Mucosa of stomach (tissue), 1 donor: ENCODE results near the gene FPR1.

ENCODE experiments used
- H3K27me3 ChIP-seq: one replicate; pipeline ENCODE4 v1.7.0; 2013; ENCODE audit warnings: mild to moderate bottlenecking, low read length; ENCODE audit not compliant: control insufficient read depth, insufficient read depth
- H3K36me3 ChIP-seq: one replicate; pipeline ENCODE4 v1.7.0; 2013; ENCODE audit warnings: low read length; ENCODE audit not compliant: control insufficient read depth, insufficient read depth
- H3K4me1 ChIP-seq: one replicate; pipeline ENCODE4 v1.7.0; 2013; ENCODE audit warnings: mild to moderate bottlenecking, low read length; ENCODE audit not compliant: control insufficient read depth, insufficient read depth
- H3K4me3 ChIP-seq: one replicate; pipeline ENCODE4 v1.7.0; 2013; ENCODE audit warnings: low read length
- H3K9ac ChIP-seq: one replicate; pipeline ENCODE4 v1.7.0; 2013; ENCODE audit warnings: mild to moderate bottlenecking, low read length, moderate library complexity
- H3K9me3 ChIP-seq: one replicate; pipeline ENCODE4 v1.7.0; 2013; ENCODE audit warnings: mild to moderate bottlenecking, low read length, moderate library complexity; ENCODE audit not compliant: control insufficient read depth
- donor health status: Pancreatic carcinoma.

The FPR1 gene

DNA sequence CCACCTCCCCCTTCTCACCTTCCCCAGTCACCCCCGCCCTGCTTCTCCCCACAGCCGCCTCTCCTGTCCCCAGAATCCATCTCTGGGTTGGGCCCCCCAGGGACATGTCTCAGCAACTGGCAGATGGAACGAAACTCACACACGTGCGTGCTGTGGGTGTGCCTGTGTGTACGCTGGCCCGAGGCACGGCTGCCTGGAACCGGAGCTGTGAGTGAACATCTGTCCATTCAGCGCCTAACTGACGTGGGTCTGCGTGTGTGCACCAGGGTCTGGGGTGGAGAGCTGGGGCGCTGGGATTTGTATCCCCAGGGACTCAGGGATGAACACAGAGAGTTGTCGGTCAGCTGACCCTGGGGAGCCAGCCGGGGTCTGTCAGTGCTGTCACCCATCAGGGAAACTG is 27.1 kb downstream of the FPR1 start:
- Histone ChIP-seq H3K36me3 (no peaks in the 10 kb centered on the region), H3K4me1 (no peaks in the 10 kb centered on the region), H3K9me3 (no peaks in the 10 kb centered on the region), H3K4me3 (no peak overlapping the region), H3K9ac (no peak overlapping the region), H3K27me3 (peaks cover 30% of the 10 kb centered on the region)

DNA sequence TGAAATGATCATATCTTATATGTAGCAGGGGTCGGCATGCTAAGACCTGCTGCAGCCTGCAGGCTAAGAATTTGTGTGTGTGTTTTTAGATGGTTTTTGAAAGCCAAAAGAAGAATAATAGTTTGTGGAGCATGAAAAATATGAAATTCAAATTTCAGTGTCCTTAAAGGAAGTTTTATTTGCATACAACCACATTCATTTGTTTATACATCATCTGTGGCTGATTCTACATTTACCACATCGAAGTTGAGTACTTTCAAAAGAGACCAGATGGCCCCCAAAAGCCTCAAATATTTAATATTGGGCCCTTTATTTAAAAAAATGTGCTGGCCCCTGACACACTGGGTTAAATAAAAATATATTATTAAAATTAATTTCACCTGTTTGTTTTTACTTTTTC is 29.2 kb downstream of the FPR1 start:
- Histone ChIP-seq H3K36me3 (no peaks in the 10 kb centered on the region), H3K4me3 (no peak overlapping the region), H3K9me3 (no peaks in the 10 kb centered on the region), H3K9ac (no peak overlapping the region), H3K4me1 (no peaks in the 10 kb centered on the region), H3K27me3 (peaks cover 38% of the 10 kb centered on the region)

DNA sequence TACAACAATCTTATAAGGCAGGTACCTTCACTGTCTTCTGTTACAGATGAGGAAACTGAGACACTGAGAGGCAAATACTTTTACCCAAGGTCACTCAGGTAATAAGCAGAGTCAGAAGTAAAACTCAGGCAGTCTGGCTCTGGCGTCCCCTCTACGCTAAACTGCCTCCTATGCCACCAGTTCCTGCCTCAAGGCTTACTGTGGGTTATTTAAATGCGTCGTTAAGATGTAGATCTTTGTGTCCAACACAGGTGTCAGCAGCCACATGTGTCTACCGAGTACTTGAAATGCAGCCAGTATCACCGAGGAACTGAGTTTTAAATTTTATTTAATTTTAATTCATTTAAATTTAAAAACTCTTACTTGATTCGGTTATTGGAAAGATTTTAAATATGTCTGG is 29.8 kb downstream of the FPR1 start:
- H3K36me3 ChIP-seq: no peaks in the 10 kb centered on the region
- H3K9ac ChIP-seq: no peak overlapping the region
- H3K4me1 ChIP-seq: no peaks in the 10 kb centered on the region
- peaks cover 38% of the 10 kb centered on the region for H3K27me3 ChIP-seq
- H3K4me3 ChIP-seq: no peak overlapping the region
- no peaks in the 10 kb centered on the region for H3K9me3 ChIP-seq

DNA sequence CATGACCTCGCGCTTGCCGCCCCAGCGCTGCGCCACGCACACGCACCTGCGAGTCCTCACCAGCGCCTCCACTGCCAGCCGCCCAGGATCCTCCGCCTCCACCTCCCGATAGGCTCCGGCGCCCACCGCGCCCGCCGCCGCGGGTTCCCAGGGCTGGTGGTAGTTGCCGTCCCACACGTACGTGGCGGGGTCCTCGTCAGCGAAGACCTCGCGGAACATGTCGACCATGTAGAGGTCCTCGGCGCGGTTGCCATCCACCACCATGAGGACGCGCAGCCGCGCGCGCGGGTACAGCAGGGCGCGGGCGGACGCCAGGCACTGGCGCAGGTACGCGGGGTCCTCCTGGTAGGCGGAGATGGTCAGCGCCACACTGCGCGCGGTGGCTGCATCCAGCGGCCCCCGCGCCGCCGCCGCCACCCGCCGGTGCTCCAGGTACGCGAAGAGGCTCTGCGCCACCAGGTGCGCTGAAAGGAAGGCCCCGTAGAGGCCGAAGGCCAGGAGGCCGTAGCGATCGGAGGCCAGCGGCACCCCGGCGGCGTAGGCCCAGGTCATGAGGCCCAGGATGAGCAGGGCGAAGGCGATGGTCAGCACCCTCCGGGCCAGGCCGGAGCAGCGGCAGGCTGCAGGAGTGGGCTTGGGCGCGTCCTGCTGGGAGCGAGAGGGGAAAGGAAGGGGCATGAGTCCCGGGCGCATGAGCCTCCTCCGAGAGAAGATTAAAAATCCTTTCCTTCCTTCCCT is 32.3 kb downstream of the FPR1 start:
- Histone ChIP-seq H3K4me1 (no peaks in the 10 kb centered on the region), H3K27me3 (peaks cover 28% of the 10 kb centered on the region), H3K9me3 (no peaks in the 10 kb centered on the region), H3K4me3 (no peak overlapping the region), H3K9ac (no peak overlapping the region), H3K36me3 (no peaks in the 10 kb centered on the region)

DNA sequence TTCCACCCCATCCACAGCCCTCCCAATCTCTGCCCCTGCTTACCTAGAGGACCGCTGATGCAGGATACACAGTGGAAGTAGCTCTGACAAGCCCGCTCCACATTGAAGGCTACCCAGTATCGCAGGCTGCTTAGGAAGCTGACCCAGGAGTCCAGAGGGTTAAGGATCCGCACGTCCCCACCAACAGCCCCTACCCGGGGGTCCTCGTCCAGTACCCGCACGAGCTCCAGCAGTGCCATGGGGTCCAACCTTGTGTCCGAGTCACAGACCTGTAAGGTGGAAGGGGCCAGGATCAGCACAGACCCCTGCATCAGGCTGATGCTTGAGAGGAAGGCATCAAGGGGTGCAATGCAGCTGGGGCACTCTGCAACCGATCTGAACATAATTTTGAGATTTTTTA is 34.8 kb downstream of the FPR1 start:
- H3K9me3 ChIP-seq: no peaks in the 10 kb centered on the region
- no peak overlapping the region for H3K9ac ChIP-seq
- H3K4me3 ChIP-seq: no peak overlapping the region
- H3K36me3 ChIP-seq: no peaks in the 10 kb centered on the region
- H3K4me1 ChIP-seq: no peaks in the 10 kb centered on the region
- peaks cover 24% of the 10 kb centered on the region for H3K27me3 ChIP-seq

DNA sequence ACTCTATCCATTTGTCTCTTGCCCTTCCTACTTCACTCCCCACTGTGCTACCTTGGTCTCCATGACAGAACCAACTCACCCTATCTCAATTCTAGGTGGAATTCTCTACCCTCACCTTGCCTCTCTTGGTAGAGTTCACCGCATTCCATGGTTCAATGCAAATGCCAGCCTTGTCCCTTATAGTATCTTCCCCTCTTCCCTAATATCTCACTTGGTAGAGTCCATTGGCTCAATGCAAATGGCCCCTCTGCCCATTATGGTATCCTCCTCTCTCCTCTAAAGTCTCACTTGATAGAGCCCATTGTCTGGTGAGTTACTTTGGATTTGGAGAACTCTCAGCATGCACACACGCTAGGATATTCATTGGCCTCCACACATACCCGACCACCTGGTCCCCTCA is 35.8 kb downstream of the FPR1 start:
- H3K27me3 ChIP-seq: peaks cover 20% of the 10 kb centered on the region
- H3K4me1 ChIP-seq: no peaks in the 10 kb centered on the region
- H3K36me3 ChIP-seq: no peaks in the 10 kb centered on the region
- no peak overlapping the region for H3K9ac ChIP-seq
- H3K4me3 ChIP-seq: no peak overlapping the region
- no peaks in the 10 kb centered on the region for H3K9me3 ChIP-seq

DNA sequence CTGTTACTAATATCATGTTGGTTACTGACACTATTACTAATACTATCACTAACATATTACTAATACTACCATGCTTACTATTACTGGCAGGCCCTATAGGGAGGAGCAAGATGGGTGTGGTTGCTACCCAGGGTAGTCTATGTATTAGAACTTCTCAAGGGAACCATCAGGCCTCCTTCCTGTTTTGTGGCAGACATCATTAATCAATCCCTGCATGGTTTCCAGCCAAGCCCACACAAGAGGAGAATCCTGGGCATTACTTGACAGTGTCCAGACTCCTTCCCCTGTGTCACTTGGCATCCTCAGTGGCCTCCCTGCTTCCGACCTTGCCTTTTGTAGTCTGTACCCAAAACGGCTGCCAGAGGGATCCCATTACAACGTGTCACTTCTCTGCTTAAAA is 36.8 kb downstream of the FPR1 start:
- no peaks in the 10 kb centered on the region for H3K4me1 ChIP-seq
- H3K9me3 ChIP-seq: no peaks in the 10 kb centered on the region
- no peak overlapping the region for H3K4me3 ChIP-seq
- no peak overlapping the region for H3K9ac ChIP-seq
- peaks cover 11% of the 10 kb centered on the region for H3K27me3 ChIP-seq
- H3K36me3 ChIP-seq: no peaks in the 10 kb centered on the region

DNA sequence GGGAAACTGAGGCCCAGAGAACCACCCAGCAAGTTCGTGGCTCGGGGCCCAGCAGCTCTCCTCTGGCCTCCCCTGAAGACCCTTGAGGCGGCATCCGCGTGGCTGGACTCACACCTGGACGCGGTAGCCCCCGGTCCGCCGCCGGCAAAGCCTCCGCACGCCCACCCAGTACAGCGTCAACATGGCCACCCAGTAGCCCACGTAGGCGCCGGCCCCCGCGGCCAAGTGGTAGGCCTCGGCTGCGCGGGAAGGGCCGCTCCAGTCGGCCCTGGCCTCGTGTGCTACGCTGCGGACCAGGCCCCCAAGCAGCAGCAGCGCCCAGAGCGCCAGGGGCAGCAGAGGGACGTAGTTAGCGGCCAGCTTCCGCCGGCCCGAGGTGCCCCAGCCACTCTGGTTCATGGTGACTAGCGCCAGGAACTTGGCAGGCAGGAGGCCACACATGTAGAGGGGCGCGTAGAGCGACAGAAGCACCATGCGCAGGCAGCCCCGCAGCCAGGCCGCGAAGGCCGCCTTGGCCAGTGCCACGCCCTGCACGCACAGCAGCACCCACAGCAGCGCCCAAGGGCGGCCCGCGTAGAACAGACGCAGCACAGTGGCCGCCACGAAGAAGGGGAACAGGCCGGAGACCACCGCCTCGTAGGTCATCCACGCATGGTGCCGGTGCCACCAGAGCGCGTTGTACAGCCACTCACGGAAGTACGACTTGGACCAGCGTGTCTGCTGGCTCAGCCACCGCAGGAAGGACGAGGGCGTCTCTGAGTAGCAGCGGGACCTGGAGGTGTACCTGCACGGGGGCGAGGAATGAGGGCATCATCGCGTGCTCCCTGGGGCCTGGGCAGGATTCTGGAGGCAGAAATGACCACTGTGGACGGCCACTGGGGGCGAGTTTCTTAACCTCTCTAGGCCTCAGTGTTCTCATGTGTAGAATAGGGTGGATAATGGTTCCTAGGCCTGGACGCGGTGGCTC is 38.1 kb downstream of the FPR1 start:
- no peaks in the 10 kb centered on the region for H3K4me1 ChIP-seq
- no peaks in the 10 kb centered on the region for H3K36me3 ChIP-seq
- H3K27me3 ChIP-seq: no peaks in the 10 kb centered on the region
- no peak overlapping the region for H3K4me3 ChIP-seq
- H3K9me3 ChIP-seq: no peaks in the 10 kb centered on the region
- no peak overlapping the region for H3K9ac ChIP-seq

DNA sequence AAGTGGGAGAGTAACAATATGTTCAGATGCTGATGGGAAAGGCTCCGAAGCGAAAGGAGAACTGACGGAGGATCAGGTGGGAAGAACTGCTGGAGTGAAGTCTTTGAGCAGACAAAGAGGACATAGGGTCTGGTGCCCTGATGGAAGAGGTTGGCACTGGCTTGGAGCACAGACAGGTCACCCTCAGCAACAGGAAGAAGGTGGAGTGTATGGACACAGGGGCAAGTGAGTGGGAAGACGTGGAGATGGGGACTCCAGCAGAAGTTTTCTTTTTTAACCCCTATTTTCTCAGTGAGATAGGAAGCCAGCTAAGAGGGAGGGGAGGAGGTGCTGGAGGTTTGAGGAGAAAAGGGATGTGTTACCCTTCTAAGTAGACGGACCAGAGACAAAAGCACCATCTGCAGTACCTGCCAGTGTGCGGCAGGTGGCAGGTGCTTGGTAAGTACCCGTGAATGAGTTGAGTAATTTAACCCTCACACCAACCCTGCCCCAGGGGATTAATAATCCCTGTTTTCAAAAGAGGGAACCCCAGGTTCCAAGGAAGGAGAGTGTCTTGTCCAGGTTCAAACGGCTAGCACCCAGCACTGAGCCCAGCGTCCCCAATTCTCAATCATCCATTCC is 39.1 kb downstream of the FPR1 start:
- H3K4me3 ChIP-seq: no peak overlapping the region
- no peaks in the 10 kb centered on the region for H3K36me3 ChIP-seq
- no peaks in the 10 kb centered on the region for H3K4me1 ChIP-seq
- no peaks in the 10 kb centered on the region for H3K27me3 ChIP-seq
- no peaks in the 10 kb centered on the region for H3K9me3 ChIP-seq
- H3K9ac ChIP-seq: no peak overlapping the region

DNA sequence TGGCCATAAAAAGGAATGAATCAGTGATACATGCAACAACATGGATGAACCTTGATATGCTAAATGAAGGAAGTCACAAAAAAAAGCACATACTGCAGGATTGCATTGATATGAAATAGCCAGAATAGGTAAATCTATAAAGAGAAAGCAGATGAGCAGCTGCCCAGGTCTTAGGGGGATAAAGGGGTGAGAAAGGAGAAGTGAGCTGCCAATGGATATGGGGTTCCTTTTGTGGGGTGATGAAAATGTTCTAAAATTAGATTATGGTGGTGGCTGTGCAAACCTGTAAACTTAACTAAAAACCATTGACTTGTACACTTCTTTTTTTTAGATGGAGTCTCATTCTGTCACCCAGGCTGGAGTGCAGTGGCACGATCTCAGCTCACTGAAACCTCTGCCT is 40.0 kb downstream of the FPR1 start:
- no peaks in the 10 kb centered on the region for H3K9me3 ChIP-seq
- H3K4me3 ChIP-seq: no peak overlapping the region
- H3K9ac ChIP-seq: no peak overlapping the region
- H3K4me1 ChIP-seq: no peaks in the 10 kb centered on the region
- H3K36me3 ChIP-seq: no peaks in the 10 kb centered on the region
- H3K27me3 ChIP-seq: no peaks in the 10 kb centered on the region

DNA sequence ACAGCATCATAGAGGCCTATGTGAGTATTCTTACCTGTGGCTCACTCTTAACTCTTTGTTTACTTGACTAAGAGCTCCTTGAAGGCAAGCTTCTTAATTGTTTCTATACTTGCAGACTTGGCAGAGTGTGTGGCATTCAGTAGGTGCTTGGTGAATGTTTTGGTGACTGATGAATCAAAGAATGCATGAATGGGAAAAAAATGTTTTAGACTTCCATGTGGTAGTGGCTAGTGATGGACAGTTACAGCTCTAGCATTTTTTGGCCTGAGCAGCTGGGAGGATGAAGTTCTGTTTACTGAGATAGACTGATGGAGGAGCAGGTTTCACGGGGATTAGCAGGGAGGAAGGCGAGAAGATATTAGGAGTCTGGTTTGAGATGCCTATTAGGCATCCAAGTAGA is 41.5 kb downstream of the FPR1 start:
- no peaks in the 10 kb centered on the region for H3K27me3 ChIP-seq
- no peaks in the 10 kb centered on the region for H3K36me3 ChIP-seq
- no peaks in the 10 kb centered on the region for H3K4me1 ChIP-seq
- no peaks in the 10 kb centered on the region for H3K9me3 ChIP-seq
- no peak overlapping the region for H3K4me3 ChIP-seq
- no peak overlapping the region for H3K9ac ChIP-seq

DNA sequence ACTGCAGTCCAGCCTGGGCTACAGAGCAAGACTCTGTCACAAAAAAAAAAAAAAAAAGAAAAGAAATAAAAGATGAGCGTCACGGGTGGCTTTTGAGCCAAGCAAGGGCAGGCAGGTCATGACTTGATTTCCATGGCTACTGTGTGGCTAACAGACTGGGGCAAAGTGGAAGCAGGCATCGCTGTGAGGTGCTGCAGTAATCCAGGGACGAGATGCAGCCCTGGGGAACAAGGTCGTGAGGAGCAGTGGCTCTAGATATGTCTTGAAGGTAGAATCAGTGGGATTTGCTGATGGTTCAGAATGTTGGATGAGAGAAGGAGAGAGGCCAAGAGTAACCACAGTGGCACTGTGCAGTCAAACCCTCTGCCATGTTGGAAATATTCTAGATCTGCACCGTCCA is 42.1 kb downstream of the FPR1 start:
- no peaks in the 10 kb centered on the region for H3K4me1 ChIP-seq
- H3K4me3 ChIP-seq: no peak overlapping the region
- H3K36me3 ChIP-seq: no peaks in the 10 kb centered on the region
- H3K9ac ChIP-seq: no peak overlapping the region
- H3K27me3 ChIP-seq: no peaks in the 10 kb centered on the region
- H3K9me3 ChIP-seq: no peaks in the 10 kb centered on the region
